WTC11 (cell line): Measurements from ENCODE around the gene DNAJC6. TPM values are rescaled to one million over a fixed set of nuclear protein-coding genes. Genes with fewer than 3 reads are reported as not detected.

ENCODE experiments used
- ATAC-seq: fragments of 200-7000 bp; cut with Tn5 transposase; 2 replicates; pipeline ENCODE4 v1.10.0; 2021; ENCODE audit warnings: mild to moderate bottlenecking, moderate library complexity
- CTCF ChIA-PET: fragments of 300-600 bp; sonication (Branson Sonifier 250); formaldehyde crosslinking; loops from one replicate; lab custom pipeline; 2021; ENCODE audit warnings: antibody characterized with exemption; lab: Charles Lee
- POLR2A ChIA-PET: fragments of 350-600 bp; sonication (Branson Sonifier 250); formaldehyde crosslinking; loops from one replicate; lab custom pipeline; 2021; ENCODE audit warnings: antibody characterized with exemption; lab: Charles Lee
- DNase-seq: peaks from one replicate; pipeline ENCODE4 v3.0.0; 2021; ENCODE audit warnings: low spot score
- H3K27ac Mint-ChIP-seq: 2 replicates; pipeline ENCODE4 v1.8.0; 2021; ENCODE audit warnings: mixed read lengths
- H3K27me3 Mint-ChIP-seq: 2 replicates; pipeline ENCODE4 v1.8.0; 2021; ENCODE audit warnings: low read depth, mild to moderate bottlenecking, moderate library complexity, mixed read lengths
- H3K36me3 Mint-ChIP-seq: 2 replicates; pipeline ENCODE4 v1.8.0; 2021; ENCODE audit warnings: mixed read lengths
- H3K4me1 Mint-ChIP-seq: 2 replicates; pipeline ENCODE4 v1.8.0; 2022; ENCODE audit warnings: mixed read lengths
- H3K4me3 Mint-ChIP-seq: 2 replicates; pipeline ENCODE4 v1.8.0; 2021; ENCODE audit warnings: mild to moderate bottlenecking, moderate library complexity, mixed read lengths
- H3K9me3 Mint-ChIP-seq: 2 replicates; pipeline ENCODE4 v1.8.0; 2021; ENCODE audit warnings: mixed read lengths
- ATF1 ChIP-seq: sonication (generic); formaldehyde crosslinking; IDR thresholded peaks from 2 replicates; pipeline ENCODE4 v1.8.1; 2023; ENCODE audit warnings: mild to moderate bottlenecking, moderate library complexity, missing genetic modification reagents
- CBFB ChIP-seq: sonication (generic); formaldehyde crosslinking; IDR thresholded peaks from 2 replicates; pipeline ENCODE4 v1.8.1; 2022; ENCODE audit warnings: mild to moderate bottlenecking, low read depth, missing genetic modification reagents
- CREB1 ChIP-seq: sonication (generic); formaldehyde crosslinking; IDR thresholded peaks from 2 replicates; pipeline ENCODE4 v1.8.0; 2023; ENCODE audit warnings: mild to moderate bottlenecking, missing genetic modification reagents
- CREM ChIP-seq: sonication (generic); formaldehyde crosslinking; IDR thresholded peaks from 2 replicates; pipeline ENCODE4 v1.8.1; 2022; ENCODE audit warnings: mild to moderate bottlenecking, missing genetic modification reagents, moderate library complexity
- E2F5 ChIP-seq: sonication (generic); formaldehyde crosslinking; IDR thresholded peaks from 2 replicates; pipeline ENCODE4 v1.8.1; 2022; ENCODE audit warnings: mild to moderate bottlenecking, moderate library complexity, missing genetic modification reagents
- ELF4 ChIP-seq: sonication (generic); formaldehyde crosslinking; IDR thresholded peaks from 2 replicates; pipeline ENCODE4 v1.8.1; 2022; ENCODE audit warnings: low read depth, mild to moderate bottlenecking, moderate library complexity, missing genetic modification reagents
- FOXJ3 ChIP-seq: sonication (generic); formaldehyde crosslinking; IDR thresholded peaks from 2 replicates; pipeline ENCODE4 v1.9.0; 2021; ENCODE audit warnings: missing genetic modification reagents, mild to moderate bottlenecking, borderline replicate concordance
- GTF2I ChIP-seq: fragments of 250-450 bp; sonication (Bioruptor Pico); conservative IDR thresholded peaks from 2 replicates; pipeline ENCODE4 v1.4.0; 2021; ENCODE audit warnings: mild to moderate bottlenecking
- HMGXB4 ChIP-seq: sonication (generic); formaldehyde crosslinking; IDR thresholded peaks from 2 replicates; pipeline ENCODE4 v1.8.1; 2023; ENCODE audit warnings: mild to moderate bottlenecking, moderate library complexity, missing genetic modification reagents
- IRF1 ChIP-seq: sonication (generic); formaldehyde crosslinking; IDR thresholded peaks from 2 replicates; pipeline ENCODE4 v1.8.0; 2023; ENCODE audit warnings: missing genetic modification reagents
- JUN ChIP-seq: sonication (generic); formaldehyde crosslinking; IDR thresholded peaks from 2 replicates; pipeline ENCODE4 v1.8.0; 2023; ENCODE audit warnings: mild to moderate bottlenecking, missing genetic modification reagents
- KAT7 ChIP-seq: sonication (generic); formaldehyde crosslinking; IDR thresholded peaks from 2 replicates; pipeline ENCODE4 v1.8.1; 2023; ENCODE audit warnings: missing genetic modification reagents, mild to moderate bottlenecking, borderline replicate concordance
- NR3C1 ChIP-seq: sonication (generic); formaldehyde crosslinking; conservative IDR thresholded peaks from 2 replicates; pipeline ENCODE4 v1.8.1; 2023; ENCODE audit warnings: low read depth, mild to moderate bottlenecking, missing genetic modification reagents
- OVOL2 ChIP-seq: fragments of 250-450 bp; sonication (Bioruptor Pico); IDR thresholded peaks from 2 replicates; pipeline ENCODE4 v1.9.0; 2021; ENCODE audit warnings: mild to moderate bottlenecking, borderline replicate concordance
- PRRX2 ChIP-seq: fragments of 250-450 bp; sonication (Bioruptor Pico); IDR thresholded peaks from 2 replicates; pipeline ENCODE4 v1.8.0; 2021; ENCODE audit warnings: mild to moderate bottlenecking
- SMAD4 ChIP-seq: sonication (generic); formaldehyde crosslinking; IDR thresholded peaks from 2 replicates; pipeline ENCODE4 v1.8.0; 2022; ENCODE audit warnings: mild to moderate bottlenecking, missing genetic modification reagents
- TEAD1 ChIP-seq: sonication (generic); formaldehyde crosslinking; IDR thresholded peaks from 2 replicates; pipeline ENCODE4 v1.8.0; 2022; ENCODE audit warnings: mild to moderate bottlenecking, missing genetic modification reagents
- TP53 ChIP-seq: sonication (generic); formaldehyde crosslinking; IDR thresholded peaks from 2 replicates; pipeline ENCODE4 v1.8.1; 2023; ENCODE audit warnings: mild to moderate bottlenecking, missing genetic modification reagents
- ZBTB43 ChIP-seq: sonication (generic); formaldehyde crosslinking; IDR thresholded peaks from 2 replicates; pipeline ENCODE4 v1.8.1; 2023; ENCODE audit warnings: mild to moderate bottlenecking, missing genetic modification reagents
- ZNF219 ChIP-seq: sonication (generic); formaldehyde crosslinking; IDR thresholded peaks from 2 replicates; pipeline ENCODE4 v1.8.0; 2023; ENCODE audit warnings: missing genetic modification reagents, mild to moderate bottlenecking, borderline replicate concordance
- ZNF232 ChIP-seq: sonication (generic); formaldehyde crosslinking; IDR thresholded peaks from 2 replicates; pipeline ENCODE4 v1.8.0; 2022; ENCODE audit warnings: mild to moderate bottlenecking, missing genetic modification reagents
- ZNF416 ChIP-seq: fragments of 250-450 bp; sonication (Bioruptor Pico); IDR thresholded peaks from 2 replicates; pipeline ENCODE4 v1.9.0; 2021; ENCODE audit warnings: mild to moderate bottlenecking, inconsistent platforms
- ZNF425 ChIP-seq: fragments of 250-450 bp; sonication (Bioruptor Pico); conservative IDR thresholded peaks from 2 replicates; pipeline ENCODE4 v1.9.0; 2021; ENCODE audit warnings: mild to moderate bottlenecking
- ZNF671 ChIP-seq: fragments of 250-450 bp; sonication (Bioruptor Pico); IDR thresholded peaks from 2 replicates; pipeline ENCODE4 v1.8.0; 2021; ENCODE audit warnings: mild to moderate bottlenecking
- total RNA-seq: library from RNA; stranded (reverse); gene quantifications from 3 replicates; pipeline ENCODE4 v1.2.3, GENCODE V29; 2021

DNAJC6 gene
- total RNA-seq, 1 experiment from 2014 or later = 9.1 TPM

- ChIA-PET CTCF (no interaction called here), POLR2A (no interaction called here)
- DNase-seq (no peak), ATAC-seq (no peak)
- H3K27ac Mint-ChIP-seq = no peak overlapping the region
- no peak overlapping the region for H3K4me3 Mint-ChIP-seq
- H3K9me3 Mint-ChIP-seq = peaks cover 6% of the 10 kb centered on the region
- H3K36me3 Mint-ChIP-seq = no peaks in the 10 kb centered on the region
- no peaks in the 10 kb centered on the region for H3K27me3 Mint-ChIP-seq
- TF ChIP-seq KAT7 (CRISPR knock-in tag) (no peak), ATF1 (CRISPR knock-in tag) (no peak), E2F5 (CRISPR knock-in tag) (no peak), HMGXB4 (CRISPR knock-in tag) (no peak), CREB1 (no peak), ZNF671 (CRISPR knock-in tag) (no peak), IRF1 (CRISPR knock-in tag) (no peak), CBFB (no peak), PRRX2 (CRISPR knock-in tag) (no peak), ZNF219 (CRISPR knock-in tag) (no peak)
- H3K4me1 Mint-ChIP-seq = peaks cover 12% of the 10 kb centered on the region
These were observed 51.3 kb downstream of the DNAJC6 start for GRCh38 chr1:65360648-65361047.

GRCh38 chr1:65362545-65362944 lies 53.2 kb downstream of the DNAJC6 start:
- no peak for TF ChIP-seq ZNF425 (CRISPR knock-in tag)
- no peak for TF ChIP-seq OVOL2 (CRISPR knock-in tag)
- no peak for TF ChIP-seq ELF4 (CRISPR knock-in tag)
- TF ChIP-seq ZNF416 (CRISPR knock-in tag) = no peak
- no peak for TF ChIP-seq TP53 (CRISPR knock-in tag)
- no peak for TF ChIP-seq ATF1 (CRISPR knock-in tag)
- TF ChIP-seq JUN (CRISPR knock-in tag) = no peak
- no peak for TF ChIP-seq CREM (CRISPR knock-in tag)
- no peak for TF ChIP-seq ZNF219 (CRISPR knock-in tag)
- TF ChIP-seq SMAD4 (CRISPR knock-in tag) = no peak
- TF ChIP-seq PRRX2 (CRISPR knock-in tag) = no peak
- TF ChIP-seq FOXJ3 (CRISPR knock-in tag) = no peak
- no peak for TF ChIP-seq TEAD1 (CRISPR knock-in tag)
- TF ChIP-seq NR3C1 (CRISPR knock-in tag) = no peak
- no peak for TF ChIP-seq ZNF671 (CRISPR knock-in tag)
- no peak for TF ChIP-seq GTF2I
- TF ChIP-seq ZBTB43 = no peak
- TF ChIP-seq ZNF232 = no peak
- Mint-ChIP-seq H3K27me3 (no peaks in the 10 kb centered on the region), H3K27ac (0 out of 2 replicates have a peak overlapping the region, but pooled peaks have one; percentile 2), H3K36me3 (no peaks in the 10 kb centered on the region), H3K4me1 (peaks cover 12% of the 10 kb centered on the region), H3K4me3 (no peak overlapping the region), H3K9me3 (peaks cover 6% of the 10 kb centered on the region)
- ATAC-seq (peak; percentile 80), DNase-seq (no peak)
- CTCF ChIA-PET = no interaction called here
- POLR2A ChIA-PET = no interaction called here
